Suppressor macrophage treated with lipopolysaccharide for 1 hour (primary cell): ENCODE results near the gene USB1.

Experiments
- DNase-seq, 3 donors: peaks; one replicate each; pipeline ENCODE4 v3.0.0-alpha.2; 2020 to 2022

USB1 gene

DNA sequence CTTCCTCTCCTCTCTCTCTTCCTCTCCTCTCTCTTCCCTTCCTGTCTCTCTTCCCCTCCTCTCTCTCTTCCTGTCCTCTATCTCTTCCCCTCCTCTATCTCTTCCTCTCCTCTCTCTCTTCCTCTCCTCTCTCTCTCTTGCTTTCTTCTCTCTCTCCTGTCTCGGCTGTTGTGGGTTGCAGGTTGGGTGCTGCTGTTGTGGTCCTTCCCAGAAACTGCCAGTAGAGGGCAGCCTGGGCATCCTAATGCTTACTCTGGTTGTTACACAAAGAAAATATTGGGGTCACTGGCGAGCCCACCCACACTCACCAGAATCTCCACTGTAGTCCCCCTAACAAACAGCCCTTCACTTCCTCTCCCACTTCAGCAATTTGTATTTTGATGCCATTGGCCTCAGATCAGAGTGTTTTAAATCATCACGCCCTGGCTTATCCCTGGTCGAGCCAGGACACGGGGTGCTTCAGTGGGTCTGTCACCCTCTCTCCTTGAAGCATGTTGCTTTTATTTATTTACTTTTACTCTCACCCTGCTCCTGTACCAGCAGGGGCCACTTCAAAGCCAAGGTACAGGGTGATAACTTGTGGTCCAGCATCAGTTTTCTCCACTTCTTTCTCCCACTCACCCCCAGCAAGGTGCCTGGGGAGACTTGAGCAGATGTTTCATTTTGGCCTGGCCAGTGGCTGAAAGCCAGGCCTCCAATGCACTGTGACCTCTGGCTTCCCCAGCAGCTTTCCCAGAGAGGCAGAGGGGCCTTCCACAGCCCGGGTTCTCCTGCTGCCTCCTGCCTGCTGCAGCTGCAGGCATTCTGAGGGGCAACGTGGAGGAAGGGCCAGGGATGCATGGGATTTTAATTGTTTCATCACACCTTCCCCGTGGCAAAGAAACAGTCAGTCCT lies 19.7 kb downstream of the USB1 start:
- peak; percentile 62 to 74 (median 69) for DNase-seq

DNA sequence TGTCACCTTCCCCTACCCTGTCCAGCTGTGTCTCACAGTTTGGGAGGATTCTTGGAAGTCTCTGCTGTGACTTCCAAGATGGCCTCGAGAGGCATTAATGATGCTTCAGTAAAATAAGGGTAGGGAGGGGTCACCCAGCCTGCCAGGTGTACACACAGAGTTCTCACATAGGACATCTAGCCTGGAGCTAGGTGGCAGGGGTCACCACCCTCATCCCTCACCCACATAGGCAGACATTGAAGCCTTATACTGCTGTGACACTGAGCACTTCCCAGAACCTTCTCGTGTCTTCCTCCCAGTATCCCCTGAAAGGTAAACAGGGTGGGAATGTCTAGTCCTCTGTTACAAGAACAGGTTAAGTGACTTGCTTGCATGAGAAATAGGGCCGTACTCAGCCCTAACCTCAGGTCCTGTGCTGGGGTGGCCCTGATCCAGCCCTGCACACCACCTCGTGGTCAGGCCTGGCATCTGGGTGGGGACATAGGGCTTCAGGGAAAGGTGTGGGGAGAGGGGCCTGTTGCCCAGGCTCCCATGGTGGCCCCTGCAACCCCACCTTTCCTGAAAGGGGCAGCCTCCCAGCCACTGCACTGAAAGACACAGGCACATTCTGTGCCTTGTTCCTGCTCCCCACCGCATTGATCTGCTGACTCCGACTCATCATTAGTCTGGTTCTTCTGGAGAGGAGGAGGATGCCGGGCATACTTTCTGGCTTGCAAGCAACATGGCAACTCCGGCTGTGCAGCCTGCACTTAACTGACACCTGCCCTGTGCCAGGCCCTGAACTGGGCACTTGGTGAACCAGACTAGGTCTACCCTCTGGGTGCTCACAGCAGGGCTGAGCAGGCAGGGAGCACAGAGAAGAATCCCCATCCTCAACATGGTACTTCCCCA lies 20.7 kb downstream of the USB1 start:
- DNase-seq, result peak in 1 of 3 donors; percentile 46

DNA sequence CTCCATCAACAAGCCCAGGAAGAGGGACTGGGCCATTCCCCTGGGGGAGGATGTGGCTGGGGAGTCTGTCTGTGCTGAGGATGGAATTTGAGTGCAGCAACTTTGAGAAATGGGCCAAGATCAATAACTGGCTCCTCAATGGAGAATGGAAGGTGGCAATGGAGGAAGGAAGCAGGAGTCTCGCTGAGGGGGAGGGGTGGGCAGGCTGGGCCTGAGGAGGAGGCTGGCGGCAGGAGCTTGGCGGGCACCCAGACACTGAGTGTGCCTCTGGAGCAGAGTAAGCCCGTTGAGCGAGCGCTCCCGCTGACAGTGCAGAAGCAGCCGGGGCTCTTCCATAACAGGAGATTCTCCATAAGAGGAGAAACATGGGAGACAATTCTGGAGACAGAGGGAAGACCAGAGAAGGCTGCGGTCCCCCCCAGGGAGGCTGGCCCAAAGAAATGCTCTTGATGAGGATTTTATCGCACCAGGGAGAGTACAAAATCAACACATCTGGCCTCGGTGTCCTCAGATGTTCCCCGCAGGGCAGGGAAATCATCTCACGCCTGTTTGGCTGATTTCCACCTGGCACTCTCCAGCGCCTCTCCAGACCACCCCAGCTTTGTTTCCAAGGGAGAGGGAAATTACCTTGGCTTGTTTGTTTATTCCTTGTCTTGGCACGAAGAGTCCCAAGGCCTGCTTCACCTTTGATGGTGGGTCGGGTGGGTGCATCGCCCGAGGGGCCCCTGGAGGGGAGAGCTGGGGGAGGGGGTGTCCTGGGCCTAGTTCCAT lies 21.6 kb downstream of the USB1 start:
- peak in 1 of 3 donors; percentile 21 for DNase-seq

DNA sequence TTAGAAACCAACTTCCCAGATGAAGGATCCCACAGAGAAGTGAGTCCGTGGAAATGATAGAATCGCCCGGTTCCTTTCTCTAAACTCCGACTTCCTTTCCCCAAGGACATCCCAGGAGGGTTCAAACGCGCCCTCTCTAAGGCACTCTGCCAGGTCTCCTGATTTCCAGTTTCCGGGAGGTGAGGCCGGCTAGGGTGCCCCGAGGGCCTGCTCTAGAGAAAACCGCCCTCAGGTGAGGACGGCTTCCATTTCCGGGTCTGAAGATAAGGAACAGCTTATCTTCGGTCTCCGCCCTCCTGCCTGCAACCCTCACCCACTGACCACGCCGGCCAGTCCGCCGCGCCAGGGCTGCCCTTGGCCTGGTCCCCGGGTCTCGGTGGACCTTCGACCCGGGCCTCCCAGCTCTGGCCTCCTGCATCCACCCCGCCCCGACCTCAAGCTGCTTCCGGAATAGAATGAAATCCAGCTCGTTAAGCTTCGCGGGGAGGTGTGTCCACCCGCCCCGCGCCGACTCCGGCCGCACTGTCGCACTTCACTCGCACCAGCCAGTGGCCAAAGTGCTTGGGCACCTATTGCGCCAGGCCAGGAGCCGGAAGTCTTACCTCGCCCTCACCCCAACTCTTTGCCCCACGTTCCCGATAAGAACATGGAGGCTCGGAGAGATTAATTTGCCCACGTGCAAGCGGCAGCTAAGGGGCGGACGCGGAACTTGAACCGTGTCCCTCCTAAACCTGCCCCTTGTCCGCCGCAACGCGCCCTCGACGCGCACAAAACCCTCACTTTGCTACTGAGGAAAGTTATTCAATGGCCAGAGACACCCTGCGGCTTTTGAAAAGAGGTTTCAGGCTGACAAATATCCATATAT lies 23.5 kb downstream of the USB1 start:
- DNase-seq, result peak in 2 of 3 donors; percentile 14 to 35

DNA sequence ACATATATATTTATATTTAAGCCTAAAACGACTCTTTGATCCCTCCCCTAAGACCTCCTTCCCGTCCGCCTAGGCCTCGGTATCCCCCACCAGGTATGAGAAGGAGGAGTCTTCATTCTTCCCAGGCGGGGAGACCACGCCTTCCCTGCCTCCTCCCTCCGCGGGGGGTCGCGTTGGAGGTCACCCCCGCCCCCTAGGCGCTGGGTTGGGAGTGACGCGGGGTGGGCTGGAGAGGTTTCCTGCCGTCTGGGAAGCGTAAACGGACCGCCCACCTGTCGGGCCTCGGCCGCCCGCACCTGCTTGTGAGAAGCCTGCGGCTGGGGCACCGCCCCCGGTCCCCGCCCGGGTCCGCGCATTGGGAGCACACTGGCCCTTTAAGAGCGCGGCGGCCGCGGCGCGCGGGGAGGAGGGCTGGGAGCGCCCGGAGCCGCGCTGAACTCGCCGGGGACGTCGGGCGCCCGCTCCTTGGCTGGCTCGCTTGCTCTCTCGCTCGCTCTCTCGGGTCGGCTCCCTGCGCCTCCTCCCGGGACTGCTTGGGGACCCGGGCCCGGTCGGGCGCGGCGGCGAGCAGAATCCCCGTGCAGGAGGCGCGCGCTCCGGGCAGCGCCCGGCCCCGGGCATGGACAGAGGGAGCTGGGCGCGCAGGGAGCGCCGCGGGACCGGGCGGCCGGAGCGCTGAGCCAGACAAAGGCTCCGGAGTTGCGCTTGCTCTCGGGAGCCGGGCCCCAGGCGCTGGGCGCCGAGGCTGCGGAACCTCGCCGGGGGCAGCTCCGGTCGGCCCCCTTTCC lies 24.3 kb downstream of the USB1 start, which contains the start of gene MMP15:
TSS of gene MMP15 (plus strand) at position 404 of the 788 bp plus-strand sequence. CDS start 597 bp downstream, outside the sequence.
- peak; percentile 51 to 86 (median 57) for DNase-seq

DNA sequence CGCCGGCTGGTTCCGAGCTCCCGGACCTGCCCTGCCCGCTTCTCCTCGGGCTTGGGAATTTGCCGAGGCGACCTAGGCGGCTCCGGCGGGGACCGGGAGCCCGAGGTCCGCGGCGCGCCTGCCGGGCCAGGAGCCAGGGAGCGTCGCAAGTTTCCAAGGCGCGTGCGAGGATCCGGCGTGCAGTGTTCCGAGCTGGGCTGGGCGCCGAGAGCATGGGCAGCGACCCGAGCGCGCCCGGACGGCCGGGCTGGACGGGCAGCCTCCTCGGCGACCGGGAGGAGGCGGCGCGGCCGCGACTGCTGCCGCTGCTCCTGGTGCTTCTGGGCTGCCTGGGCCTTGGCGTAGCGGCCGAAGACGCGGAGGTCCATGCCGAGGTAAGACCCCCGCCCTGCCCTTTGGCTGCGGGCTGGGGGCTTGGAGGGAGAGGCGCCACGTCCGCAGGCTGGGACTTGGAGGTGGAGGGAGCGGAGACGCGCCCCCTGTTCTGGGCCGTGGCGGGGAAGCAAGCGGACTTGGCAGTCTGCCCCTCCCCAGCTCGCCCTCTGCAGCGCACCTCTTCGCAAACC lies 25.0 kb downstream of the USB1 start:
- peak; percentile 43 to 70 (median 55) for DNase-seq

DNA sequence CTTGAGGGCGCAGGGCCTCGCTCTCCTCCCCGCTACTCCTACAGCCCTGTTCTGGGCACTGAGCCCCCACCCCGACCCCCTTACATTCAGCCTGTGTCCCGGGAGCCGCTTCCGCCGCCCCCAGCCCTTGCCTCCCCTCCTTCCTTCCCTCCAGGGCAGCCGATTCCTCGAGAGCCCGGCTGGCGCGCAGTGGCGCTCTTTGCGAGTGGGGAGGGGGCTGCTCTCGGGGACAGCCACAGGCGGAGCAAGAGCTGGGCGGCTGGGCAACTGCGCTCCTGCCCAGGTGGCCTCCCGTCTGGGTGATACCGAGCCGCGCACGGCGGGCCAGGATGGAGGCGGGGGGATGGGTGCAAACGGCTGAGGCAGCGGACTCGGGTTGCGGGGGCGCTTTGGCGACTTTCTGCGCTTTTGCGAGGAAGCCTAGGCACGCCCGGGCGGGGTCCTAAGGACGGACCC lies 25.5 kb downstream of the USB1 start:
- no peak for DNase-seq

DNA sequence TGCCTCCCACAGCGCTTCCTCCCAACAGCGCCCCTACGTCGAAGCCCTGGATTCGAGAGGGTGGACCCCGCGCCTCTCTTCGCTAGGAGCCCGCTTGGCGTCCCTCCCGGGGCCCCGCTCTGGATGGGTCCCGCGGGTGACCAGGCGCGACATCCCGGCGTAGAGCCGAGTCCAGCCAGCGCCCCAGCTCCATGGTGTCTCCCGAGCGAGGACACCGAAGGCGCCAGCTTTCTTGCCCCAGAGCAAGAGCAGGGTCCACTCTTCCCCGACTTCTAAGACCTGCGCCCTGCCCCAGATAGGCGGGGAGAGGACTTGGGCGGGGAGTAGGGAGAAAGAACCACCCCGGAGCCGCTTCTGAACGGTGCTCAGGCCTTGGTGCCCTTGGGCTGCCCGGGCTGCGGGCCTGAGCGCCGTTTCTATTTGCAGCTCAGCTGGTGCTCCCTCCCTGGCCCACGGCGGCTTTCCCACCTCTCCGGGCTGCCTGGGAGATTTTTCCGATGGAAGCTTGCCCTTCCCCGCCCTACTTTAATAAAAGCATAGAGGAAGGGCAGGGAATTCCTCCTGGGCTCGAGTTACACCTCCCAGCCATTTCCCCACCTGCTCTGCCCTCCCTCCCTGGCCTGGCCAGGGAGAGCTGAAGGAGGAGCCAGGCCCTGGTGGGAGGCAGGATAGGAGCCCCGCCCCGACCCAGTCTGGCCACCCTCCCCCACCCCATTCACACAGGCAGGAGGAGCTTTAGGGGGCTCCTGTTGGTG lies 26.1 kb downstream of the USB1 start:
- DNase-seq, result peak in 1 of 3 donors; percentile 18

DNA sequence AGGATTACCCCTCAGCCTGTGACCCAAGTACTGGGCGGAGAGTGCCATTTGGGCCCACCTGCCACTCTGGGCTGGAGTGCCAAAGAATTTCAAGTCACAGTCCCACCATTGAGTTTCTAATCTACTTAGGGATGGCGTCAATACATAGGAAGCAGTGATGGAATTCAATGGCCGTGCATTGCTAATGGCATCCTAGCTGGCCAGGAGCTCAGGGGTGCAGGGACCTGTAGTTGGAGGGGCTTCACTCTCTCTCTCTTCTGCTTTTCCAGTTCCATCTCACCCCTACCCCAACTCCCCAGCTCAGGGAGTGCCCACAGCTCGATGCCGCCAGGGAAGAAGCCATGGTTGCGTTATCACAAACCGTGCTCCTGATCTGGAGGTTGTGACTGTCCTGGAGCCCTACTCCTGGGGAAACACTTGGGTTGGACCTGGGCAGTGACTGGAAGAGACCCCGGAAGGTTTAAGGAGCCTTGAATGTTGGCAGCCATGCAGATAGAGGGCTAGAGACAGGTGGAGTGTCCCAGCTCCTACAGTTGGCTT lies 26.8 kb downstream of the USB1 start:
- DNase-seq, result no peak

DNA sequence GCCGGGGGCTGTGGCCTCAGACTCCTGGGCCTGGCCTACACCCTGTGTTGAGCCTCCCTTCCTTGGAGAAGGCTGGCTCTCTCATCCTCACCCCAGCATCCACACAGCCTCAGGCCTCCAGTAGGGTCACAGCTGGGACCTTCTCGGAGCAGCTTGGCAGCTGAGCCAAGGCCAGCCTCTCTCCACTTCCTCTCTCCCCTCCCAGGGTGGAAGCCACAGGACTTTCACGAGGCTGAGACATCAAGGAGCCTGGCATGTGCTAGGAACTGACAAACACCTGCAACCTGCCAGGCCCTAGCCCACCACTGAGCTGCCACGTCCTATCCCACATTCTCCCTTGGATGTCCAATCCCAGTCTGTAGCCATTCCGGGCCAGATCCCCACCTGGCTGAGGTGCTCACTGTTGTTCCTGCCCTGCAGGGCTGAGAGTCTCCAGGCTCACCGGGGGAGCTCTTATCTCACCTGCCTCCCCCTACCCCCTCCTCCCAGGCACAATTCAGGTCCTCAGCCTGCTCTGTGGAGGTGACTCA lies 27.4 kb downstream of the USB1 start:
- peak in 2 of 3 donors; percentile 9 to 22 for DNase-seq

DNA sequence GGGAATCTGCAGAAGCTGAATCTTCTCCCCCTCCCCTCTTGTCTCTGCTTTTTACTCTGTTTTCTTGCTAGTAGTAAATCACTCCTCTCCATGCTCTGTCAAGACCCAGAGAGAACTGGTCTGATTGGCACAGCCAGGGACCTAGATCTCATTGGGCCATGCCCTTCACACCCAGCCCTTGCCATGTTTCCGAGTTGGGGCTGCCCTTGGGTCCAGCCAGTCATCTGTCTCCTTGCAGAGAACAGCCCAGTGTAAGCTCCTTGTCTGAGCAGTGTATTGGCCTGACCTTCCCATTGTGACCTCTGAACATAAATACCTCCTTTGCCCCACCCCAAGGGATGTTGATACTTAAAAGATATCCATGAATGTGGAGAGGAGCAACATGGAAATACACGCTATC lies 28.2 kb downstream of the USB1 start:
- DNase-seq, result no peak

DNA sequence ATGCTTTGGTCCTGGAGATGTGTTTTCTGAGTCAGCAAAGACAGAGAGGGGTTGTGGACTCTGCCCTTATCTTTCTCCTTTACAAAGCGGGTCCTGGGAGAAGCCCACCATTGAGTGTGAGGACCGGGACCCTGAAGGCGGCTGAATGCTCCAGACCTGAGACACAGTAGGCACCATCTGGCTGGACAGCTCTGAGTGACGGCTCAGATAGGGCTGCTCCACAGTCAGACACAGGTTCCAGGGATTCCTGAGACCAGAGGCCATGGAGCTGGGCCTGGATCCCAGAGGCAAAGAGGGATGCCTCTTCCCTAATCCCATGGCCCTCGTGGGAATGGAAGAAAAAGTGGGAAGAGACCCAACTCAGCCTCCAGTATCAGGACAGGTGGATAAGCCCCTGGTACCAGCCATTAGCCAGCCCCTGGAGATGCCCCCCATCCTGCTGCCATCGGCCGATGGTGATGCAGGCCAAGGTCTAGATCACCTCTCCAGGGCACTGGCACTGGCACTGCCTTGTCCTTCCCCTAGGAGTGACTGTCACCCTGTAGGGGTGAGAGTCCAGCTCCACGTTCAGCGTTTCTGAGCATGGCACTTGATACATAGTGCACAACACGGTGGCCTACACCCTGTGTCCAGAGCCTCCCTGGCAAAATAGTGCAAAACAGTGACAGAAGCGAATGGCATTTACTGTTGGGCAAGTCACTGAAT lies 29.1 kb downstream of the USB1 start:
- no peak for DNase-seq

DNA sequence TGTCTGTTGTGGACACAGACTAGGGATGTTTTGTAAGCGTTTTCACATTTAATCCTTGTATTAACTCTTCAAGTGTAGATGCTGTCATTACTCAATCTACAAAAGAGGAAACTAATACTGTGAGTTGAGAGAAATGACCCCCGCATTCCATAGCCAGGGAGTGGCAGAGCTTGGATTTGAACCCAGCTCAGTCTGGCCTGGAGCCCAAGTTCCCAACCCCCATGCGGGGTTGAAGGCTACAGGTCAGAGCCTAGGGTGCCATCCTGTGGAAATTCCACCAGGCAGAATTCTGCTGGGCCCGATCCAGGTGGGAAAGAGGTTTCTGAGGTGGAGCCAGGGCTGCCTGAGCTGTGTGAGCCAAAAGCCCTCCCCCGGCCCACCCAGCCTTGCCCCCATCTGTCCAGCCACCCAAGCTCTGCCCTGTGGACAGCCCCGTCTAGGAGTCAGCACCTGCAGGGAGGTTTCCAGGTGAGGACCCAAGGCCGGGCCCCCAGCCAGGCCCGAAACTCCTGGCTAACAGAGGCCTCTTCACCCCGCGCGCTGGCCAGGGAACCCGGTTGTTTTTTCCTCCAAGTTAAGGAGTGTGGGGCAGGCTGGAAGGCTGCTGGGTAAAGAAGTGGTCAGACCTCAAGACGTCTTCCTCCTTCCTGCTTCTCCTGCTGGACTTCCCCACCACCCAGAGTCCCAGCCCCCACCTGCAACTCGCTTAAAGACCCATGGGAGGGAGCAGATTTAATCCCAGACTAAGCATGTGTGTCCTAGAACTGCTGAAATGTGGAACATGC lies 30.0 kb downstream of the USB1 start:
- peak in 2 of 3 donors; percentile 6 to 33 for DNase-seq

DNA sequence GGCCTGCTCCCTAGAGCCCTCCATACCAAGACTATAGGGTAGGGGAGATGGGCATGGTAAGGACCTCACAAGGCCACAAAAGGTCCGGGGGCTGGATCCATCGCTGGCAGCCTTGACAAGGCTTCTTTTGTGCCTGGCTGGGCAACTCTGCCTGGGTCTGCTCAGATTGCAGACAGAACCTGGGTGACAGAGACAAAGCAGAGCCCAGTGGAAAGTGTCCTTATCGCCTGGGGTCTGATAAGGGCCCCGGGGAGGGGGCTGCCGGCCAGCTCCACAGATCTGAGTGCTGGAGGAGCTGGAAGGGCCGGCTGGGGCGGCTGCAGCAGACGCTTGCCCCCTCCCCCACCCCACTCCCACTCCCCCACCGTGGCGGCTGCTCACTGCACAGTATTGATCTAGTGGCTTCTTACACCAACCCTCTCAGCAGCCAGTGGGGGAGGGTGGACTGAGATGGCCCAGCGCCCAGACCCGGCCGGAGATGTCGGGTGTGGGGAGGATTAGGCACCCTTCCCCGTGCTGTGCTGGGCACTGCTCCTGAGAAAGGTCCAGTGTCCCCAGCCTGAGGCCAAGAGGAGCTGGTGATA lies 31.6 kb downstream of the USB1 start:
- DNase-seq, result no peak

DNA sequence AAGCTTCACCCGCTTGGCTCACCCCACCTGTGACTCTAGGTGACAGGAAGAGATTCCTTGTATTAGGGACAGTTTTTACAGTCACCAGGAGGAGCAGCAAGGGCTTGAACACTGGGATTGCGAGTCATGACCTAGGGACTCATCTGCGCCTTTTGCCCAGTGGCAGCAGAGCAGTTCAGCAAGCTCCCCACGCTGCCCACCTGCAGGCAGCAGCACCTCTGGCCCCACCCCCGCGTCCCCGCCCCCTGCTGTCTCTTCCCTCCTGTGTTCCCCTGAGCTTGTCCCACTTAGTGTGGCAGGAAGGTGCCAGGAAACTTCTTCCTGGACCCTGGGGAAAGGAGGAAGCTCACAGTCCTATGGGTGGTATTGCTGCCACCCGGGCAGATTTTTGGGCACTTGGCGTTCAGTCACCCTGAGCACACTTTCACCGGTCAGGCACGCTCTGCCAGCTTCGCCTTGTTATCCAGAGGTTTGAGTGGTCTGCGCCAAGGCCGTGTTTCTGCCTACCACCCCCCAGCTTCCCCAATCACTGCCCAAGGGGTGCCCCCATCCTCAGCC lies 33.0 kb downstream of the USB1 start:
- DNase-seq, result no peak

DNA sequence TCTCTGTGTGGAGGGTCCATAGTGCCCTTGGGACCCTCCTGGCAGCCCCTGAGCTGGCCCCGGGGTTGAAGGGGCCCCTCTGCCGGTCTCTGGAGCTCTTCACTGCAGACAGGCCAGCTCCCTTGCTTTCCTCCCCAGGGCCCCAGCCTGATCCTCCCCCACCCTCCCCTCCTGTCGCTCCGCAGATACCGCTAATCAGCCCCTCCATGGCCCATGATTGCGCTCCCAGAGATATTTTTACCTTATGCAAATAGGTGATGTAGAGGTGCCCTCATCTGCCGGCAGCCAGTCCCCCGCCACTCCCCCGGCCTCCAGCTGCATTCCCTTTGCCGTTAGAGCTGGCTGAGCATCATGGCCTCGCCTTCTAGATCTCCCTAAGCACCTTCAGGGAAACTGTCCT lies 33.6 kb downstream of the USB1 start:
- DNase-seq, result no peak
